Activated CD8-positive, alpha-beta T cell treated with anti-CD3 and anti-CD28 coated beads for 36 hours (primary cell): ENCODE results near the gene MTFR1L. TPM values are rescaled to one million over a fixed set of nuclear protein-coding genes. Genes with fewer than 3 reads are reported as not detected.

Experiments used
- ATAC-seq: fragments of 200-7000 bp; cut with Tn5 transposase; one replicate; pipeline ENCODE4 v1.10.0; 2021; ENCODE audit warnings: mild to moderate bottlenecking, moderate library complexity
- CTCF ChIA-PET: fragments of 350-600 bp; sonication (Branson Sonifier 250); formaldehyde crosslinking; loops from one replicate; lab custom pipeline; 2021; ENCODE audit warnings: antibody characterized with exemption; lab: Charles Lee
- POLR2A ChIA-PET: fragments of 350-600 bp; sonication (Branson Sonifier 250); formaldehyde crosslinking; loops from one replicate; lab custom pipeline; 2021; ENCODE audit warnings: antibody characterized with exemption; lab: Charles Lee
- DNase-seq: peaks from one replicate; pipeline ENCODE4 v3.0.0-alpha.2; 2020
- H3K27ac Mint-ChIP-seq: one replicate; pipeline ENCODE4 v1.8.0; 2021; ENCODE audit warnings: mild to moderate bottlenecking, mixed read lengths
- H3K27me3 Mint-ChIP-seq: one replicate; pipeline ENCODE4 v1.8.0; 2021; ENCODE audit warnings: mixed read lengths
- H3K36me3 Mint-ChIP-seq: one replicate; pipeline ENCODE4 v1.8.0; 2021; ENCODE audit warnings: low read depth, mixed read lengths
- H3K4me1 Mint-ChIP-seq: one replicate; pipeline ENCODE4 v1.8.0; 2021; ENCODE audit warnings: low read depth, mixed read lengths
- H3K4me3 Mint-ChIP-seq: one replicate; pipeline ENCODE4 v1.8.0; 2021; ENCODE audit warnings: mild to moderate bottlenecking, moderate library complexity, mixed read lengths
- H3K9me3 Mint-ChIP-seq: one replicate; pipeline ENCODE4 v1.8.0; 2021; ENCODE audit warnings: mixed read lengths
- intact Hi-C: fragments of 100-400 bp; cut with micrococcal nuclease; formaldehyde crosslinking; loops from one replicate; pipeline ENCODE4 v1.10.0; 2022
- total RNA-seq, 2 experiments: library from RNA; stranded (reverse); gene quantifications; one replicate each; pipeline ENCODE4 v1.2.3, GENCODE V29; 2021
- TF ChIP-seq, protein P1 (sequence below): fragments of 200-600 bp; IDR thresholded peaks from one replicate; pipeline ENCODE4 v1.8.0; 2022; ENCODE audit warnings: antibody characterized with exemption, mild to moderate bottlenecking

MTFR1L gene
- total RNA-seq, 2 experiments from 2014 or later: 25.6 to 27.4 TPM

GRCh38 chr1:25795946-25796810 is 23.6 kb upstream of the MTFR1L start:
- ChIA-PET POLR2A (interaction anchor here (0.7 to 1.0 kb wide), 6 partner anchors 16 to 120 kb away, joined by 3 to 7 read pairs (median 3); partner anchors contain the start of gene MTFR1L), CTCF (interaction anchor here (0.8 to 6.1 kb wide), 22 partner anchors 9 to 293 kb away, joined by 3 to 43 read pairs (median 4); no protein-coding TSS in a partner anchor)
- Mint-ChIP-seq H3K4me3 (peak overlapping the region; percentile 45), H3K27ac (peak overlapping the region; percentile 78), H3K27me3 (no peaks in the 10 kb centered on the region), H3K4me1 (peaks cover 41% of the 10 kb centered on the region), H3K36me3 (peaks cover 3% of the 10 kb centered on the region), H3K9me3 (no peaks in the 10 kb centered on the region)
- peak; percentile 70 for ATAC-seq
- TF ChIP-seq, protein P1, sequence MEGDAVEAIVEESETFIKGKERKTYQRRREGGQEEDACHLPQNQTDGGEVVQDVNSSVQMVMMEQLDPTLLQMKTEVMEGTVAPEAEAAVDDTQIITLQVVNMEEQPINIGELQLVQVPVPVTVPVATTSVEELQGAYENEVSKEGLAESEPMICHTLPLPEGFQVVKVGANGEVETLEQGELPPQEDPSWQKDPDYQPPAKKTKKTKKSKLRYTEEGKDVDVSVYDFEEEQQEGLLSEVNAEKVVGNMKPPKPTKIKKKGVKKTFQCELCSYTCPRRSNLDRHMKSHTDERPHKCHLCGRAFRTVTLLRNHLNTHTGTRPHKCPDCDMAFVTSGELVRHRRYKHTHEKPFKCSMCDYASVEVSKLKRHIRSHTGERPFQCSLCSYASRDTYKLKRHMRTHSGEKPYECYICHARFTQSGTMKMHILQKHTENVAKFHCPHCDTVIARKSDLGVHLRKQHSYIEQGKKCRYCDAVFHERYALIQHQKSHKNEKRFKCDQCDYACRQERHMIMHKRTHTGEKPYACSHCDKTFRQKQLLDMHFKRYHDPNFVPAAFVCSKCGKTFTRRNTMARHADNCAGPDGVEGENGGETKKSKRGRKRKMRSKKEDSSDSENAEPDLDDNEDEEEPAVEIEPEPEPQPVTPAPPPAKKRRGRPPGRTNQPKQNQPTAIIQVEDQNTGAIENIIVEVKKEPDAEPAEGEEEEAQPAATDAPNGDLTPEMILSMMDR: no peak
- intact Hi-C loops: loop anchor here (5.0 to 10.0 kb wide), 4 partner anchors 81 to 189 kb away; no protein-coding TSS in a partner anchor
- peak; percentile 84 for DNase-seq

GRCh38 chr1:25796811-25797458 is 22.8 kb upstream of the MTFR1L start:
- H3K36me3 Mint-ChIP-seq: peaks cover 4% of the 10 kb centered on the region
- POLR2A ChIA-PET: interaction anchor here (0.9 to 1.0 kb wide), 2 partner anchors 17 to 27 kb away, joined by 3 read pairs; no protein-coding TSS in a partner anchor
- no peaks in the 10 kb centered on the region for H3K27me3 Mint-ChIP-seq
- H3K27ac Mint-ChIP-seq: peak overlapping the region; percentile 78
- intact Hi-C loops: loop anchor here (5.0 to 10.0 kb wide), 4 partner anchors 82 to 190 kb away; no protein-coding TSS in a partner anchor
- DNase-seq (peak; percentile 92), ATAC-seq (peak; percentile 57)
- H3K9me3 Mint-ChIP-seq: no peaks in the 10 kb centered on the region
- TF ChIP-seq, protein P1: peak; percentile 81
- H3K4me1 Mint-ChIP-seq: peaks cover 44% of the 10 kb centered on the region
- peak overlapping the region; percentile 45 for H3K4me3 Mint-ChIP-seq
- CTCF ChIA-PET: interaction anchor here (0.9 to 6.1 kb wide), 18 partner anchors 8 to 293 kb away, joined by 3 to 43 read pairs (median 5); no protein-coding TSS in a partner anchor

- TF ChIP-seq, protein P1: peak; percentile 48
- ChIA-PET POLR2A (interaction anchor here (2.0 kb wide), 1 partner anchor 121 kb away, joined by 4 read pairs; no protein-coding TSS in a partner anchor), CTCF (interaction anchor here (0.7 to 6.1 kb wide), 13 partner anchors 10 to 249 kb away, joined by 3 to 43 read pairs (median 5); no protein-coding TSS in a partner anchor)
- intact Hi-C loops: loop anchor here (5.0 to 10.0 kb wide), 4 partner anchors 83 to 191 kb away; no protein-coding TSS in a partner anchor
- Mint-ChIP-seq H3K4me3 (no peak overlapping the region), H3K27me3 (no peaks in the 10 kb centered on the region), H3K9me3 (no peaks in the 10 kb centered on the region), H3K36me3 (peaks cover 4% of the 10 kb centered on the region), H3K4me1 (peaks cover 53% of the 10 kb centered on the region), H3K27ac (no peak overlapping the region)
- DNase-seq: peak; percentile 46
- no peak for ATAC-seq
These were observed 21.8 kb upstream of the MTFR1L start for GRCh38 chr1:25797939-25798338.

DNA sequence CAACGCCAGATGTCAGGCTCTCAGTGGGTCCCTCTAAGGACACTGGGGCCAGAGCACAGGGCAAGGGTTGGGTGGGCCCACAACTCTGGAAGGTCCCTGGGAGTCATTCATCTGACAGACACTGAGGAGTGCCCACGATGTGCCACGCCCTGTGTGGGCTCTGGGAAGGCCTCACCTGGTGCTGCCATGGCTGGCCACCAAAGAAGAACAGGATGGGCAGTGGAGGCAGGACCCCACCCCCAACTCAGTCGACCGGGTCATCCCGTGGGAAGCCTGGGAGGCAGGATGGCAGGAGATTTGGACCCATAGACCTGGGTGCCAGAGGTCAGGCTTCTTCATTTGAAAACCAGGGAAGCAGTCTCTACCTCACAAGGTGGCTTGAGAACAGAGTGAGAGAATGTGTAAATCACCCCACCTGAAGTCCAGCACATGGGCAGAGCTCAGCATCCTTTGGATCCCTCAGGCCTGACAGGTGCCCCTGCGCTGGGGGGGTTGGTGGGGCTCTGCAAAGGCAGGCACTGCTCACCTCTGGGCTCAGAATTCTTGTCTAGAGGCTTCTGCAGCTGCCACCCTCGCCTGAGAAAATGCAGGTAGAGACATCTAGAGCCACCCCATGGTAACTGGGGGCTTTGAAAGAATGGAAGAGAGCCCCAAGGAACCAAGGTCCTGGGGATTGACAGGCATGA is 20.9 kb upstream of the MTFR1L start:
- no peaks in the 10 kb centered on the region for H3K27me3 Mint-ChIP-seq
- ATAC-seq: no peak

More for the DNA sequence above, 20.9 kb upstream of the MTFR1L start:
- Mint-ChIP-seq H3K36me3 (peaks cover 4% of the 10 kb centered on the region), H3K27ac (no peak overlapping the region), H3K9me3 (no peaks in the 10 kb centered on the region), H3K4me1 (peaks cover 54% of the 10 kb centered on the region), H3K4me3 (peak overlapping the region; percentile 58)
- ChIA-PET POLR2A (interaction anchor here (0.6 to 2.0 kb wide), 4 partner anchors 9 to 180 kb away, joined by 3 to 4 read pairs (median 3); partner anchors contain the start of gene MTFR1L), CTCF (interaction anchor here (0.7 to 6.1 kb wide), 14 partner anchors 11 to 278 kb away, joined by 3 to 43 read pairs (median 5); no protein-coding TSS in a partner anchor)
- TF ChIP-seq, protein P1: no peak
- intact Hi-C loops: loop anchor here (5.0 to 10.0 kb wide), 4 partner anchors 84 to 192 kb away; no protein-coding TSS in a partner anchor
- no peak for DNase-seq
